Inflammatory macrophage treated with lipopolysaccharide for 4 hours (primary cell): Measurements from ENCODE around the gene RUFY1.

Experiments
- DNase-seq: peaks from one replicate; pipeline ENCODE4 v3.0.0-alpha.2; 2020

RUFY1 gene

DNA sequence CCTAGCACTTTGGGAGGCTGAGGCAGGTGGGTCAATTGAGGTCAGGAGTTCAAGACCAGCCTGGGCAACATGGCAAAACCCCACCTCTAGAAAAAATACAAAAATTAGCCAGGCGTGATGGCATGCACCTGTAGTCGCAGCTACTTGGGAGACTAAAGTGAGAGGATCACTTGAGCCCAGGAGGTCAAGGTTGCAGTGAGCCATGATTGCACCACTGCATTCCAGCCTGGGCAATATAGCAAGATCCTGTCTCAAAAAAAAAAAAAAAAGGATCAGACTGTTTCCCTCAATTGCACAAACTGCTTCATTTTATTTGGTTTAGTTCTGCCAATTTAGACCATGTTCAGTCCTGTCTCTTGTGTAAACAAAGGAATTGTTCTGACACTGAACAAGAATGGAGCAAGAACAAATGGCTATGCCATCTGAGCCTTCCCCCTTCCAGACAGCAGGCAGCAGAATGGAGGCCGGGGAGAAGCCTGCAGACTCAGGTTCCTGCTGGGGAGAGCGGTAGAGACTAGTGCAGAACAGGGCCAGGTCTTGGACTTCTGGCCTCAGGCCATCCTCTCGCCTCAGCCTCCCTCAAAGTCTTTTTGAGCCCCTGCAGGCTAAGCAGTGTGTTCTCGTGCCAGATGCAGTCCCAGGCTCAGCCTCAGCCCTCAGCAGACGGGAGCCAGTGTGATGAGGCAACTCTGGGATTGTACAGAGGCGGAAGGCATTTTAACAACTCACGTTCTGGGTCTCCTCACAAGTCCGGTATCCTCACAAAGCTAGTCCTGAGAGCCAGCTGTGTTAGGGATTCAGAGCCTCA lies 54.9 kb downstream of the RUFY1 start:
- no peak for DNase-seq

GRCh38 chr5:179606071-179606909 lies 55.9 kb downstream of the RUFY1 start:
- no peak for DNase-seq

- DNase-seq, result no peak
These were observed 56.5 kb downstream of the RUFY1 start for GRCh38 chr5:179606910-179607159.

GRCh38 chr5:179607160-179607931 lies 57.0 kb downstream of the RUFY1 start:
- peak; percentile 73 for DNase-seq

- peak; percentile 20 for DNase-seq
These were observed 57.8 kb downstream of the RUFY1 start for GRCh38 chr5:179608131-179608581.

DNA sequence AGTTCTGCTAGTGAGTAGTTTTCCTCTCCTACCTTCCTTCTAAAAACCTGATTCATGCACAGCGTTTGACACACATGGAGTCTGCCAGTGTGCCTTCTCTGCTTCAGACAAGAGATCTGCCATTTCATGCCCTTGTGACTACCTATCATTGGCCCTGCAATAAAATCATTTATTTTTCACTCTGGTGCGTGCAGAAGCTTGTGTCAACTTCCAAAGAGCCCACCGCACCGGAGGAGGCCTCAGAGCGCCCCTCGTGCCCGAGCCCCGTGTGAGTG lies 59.4 kb downstream of the RUFY1 start:
- no peak for DNase-seq

DNA sequence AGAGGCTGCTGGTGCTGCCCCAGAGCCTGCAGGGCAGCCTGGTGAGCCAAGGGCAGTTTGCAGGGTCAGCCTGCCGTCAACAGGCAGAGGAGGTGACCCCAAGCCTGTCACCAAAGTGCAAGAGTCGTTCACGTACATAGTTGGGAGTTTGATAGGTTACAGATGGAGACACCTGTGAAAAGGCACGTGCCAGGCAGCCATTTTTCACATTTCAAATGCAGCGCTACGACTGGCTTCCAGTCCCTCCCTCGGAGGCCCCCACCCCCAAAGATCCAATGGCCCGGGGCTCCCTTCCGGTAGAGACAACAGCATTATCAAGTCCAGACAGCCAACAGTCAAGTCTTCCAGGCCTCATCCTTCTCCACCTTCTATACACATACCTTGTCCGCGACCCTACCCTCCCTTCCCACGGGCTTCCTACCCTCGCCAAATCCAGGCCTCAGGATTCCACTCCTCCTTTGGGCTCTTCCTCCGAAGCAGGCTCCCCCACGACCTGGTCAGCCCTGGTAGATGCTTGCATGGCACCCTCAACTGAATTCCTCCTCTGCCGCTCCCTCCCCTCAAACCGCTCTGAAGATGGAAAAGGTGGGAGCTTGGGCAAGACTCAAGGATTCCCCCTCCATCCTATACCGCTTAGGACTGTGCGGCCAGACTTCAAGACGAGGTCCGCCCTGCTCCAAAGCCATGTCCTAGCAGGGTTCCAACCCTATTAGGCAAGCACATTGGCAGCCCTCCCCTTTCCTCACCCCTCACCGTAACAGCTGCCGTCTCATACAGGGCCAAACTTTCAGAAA lies 60.0 kb downstream of the RUFY1 start:
- no peak for DNase-seq

DNA sequence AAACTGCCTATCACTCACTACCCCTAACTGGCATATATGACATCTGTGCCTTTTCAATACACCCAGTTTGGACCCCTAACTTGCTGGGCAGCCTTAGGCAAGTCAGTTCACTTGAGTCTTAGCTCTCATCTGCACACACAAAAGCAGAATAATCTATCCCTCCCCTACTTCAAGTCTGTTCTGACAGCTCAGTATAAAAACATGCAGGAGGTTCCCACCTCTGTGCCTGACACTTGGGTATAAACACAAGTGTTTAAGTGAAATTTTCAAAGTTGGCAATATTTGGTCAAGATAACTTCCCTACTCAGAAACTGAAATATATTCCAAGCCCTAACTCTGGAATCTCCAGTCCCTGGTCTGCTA lies 60.5 kb downstream of the RUFY1 start:
- DNase-seq, result no peak

GRCh38 chr5:179612577-179613459 lies 62.5 kb downstream of the RUFY1 start:
- no peak for DNase-seq

DNA sequence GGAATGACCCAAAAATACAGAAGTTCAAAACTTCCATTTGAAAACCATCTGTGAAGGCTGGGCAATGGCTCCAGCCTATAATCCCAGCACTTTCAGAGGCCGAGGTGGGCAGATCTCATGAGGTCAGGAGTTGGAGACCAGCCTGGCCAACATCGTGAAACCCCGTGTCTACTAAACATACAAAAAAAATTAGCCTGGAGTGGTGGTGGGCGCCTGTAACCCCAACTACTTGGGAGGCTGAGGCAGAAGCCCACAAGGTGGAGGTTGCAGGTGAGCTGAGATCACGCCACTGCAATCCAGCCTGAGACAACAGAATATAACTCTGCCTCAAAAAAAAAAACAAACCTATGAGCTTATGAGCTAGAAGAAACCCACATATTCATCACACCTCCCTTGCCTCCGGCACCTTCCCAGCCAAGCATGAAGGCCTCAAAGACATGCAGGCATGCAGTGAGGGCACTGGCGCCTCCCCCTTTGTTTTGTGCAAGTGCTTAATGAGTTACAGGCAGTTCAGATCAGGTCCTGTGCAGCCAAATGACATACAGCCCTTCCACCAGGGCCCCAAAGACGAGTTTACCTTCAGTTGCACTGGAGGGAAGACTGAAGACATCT lies 63.2 kb downstream of the RUFY1 start:
- no peak for DNase-seq

DNA sequence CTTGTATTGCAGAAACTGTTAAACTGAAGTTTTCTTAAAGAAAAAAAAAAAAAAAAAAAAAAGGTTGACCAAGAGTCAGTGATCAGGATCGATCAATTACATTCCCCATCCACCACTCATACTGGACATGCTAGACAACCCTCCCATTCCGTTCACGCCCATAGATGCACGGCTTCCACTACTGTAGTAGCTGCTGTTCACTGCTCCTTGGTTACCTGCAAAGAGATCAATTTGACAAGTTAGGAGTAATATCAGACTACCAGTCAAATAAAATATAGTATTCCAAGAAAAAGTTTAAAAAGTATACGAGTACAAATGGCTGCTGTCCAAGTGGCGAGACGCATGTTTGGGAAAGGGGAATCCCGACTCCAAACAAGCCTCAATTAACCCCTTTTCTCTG lies 64.4 kb downstream of the RUFY1 start:
- no peak for DNase-seq

DNA sequence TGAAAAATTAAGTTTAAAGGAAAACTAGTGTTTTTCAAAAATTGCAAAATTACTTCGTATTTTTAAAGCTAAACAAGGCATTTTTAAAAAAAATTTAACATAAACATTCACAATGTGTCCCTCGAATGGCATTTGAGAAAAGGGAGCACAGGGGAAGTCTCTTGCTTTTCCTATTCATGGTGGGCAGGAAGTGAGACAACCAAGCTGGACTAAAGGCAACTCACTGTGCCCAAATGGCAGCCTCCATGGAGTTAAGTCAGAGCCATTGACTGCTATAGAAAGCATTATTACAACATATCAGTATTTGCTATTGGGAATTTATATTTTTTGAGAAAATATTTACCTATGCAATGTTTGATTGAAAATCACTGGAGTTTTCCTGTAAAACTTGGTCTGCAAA lies 64.8 kb downstream of the RUFY1 start:
- DNase-seq, result no peak

GRCh38 chr5:179616002-179616594 lies 65.7 kb downstream of the RUFY1 start:
- DNase-seq, result no peak

DNA sequence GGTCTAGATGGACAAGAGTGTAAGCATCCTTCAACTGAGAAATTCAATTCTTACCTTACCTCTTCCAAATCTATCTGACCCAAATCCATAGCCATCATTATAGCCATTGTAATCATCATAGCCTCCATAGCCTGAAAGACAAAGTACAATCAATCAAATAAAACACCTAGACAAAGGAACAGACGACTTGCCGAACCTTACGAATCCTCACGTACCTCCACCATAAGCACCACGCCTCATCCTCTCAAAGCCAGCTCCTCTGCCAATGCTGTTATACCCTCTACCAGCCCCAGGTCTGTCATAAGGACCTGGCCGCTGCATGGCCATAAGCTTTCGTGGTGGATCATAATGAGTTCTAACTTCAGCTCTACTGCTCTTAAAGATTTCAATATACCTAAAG lies 67.6 kb downstream of the RUFY1 start:
- no peak for DNase-seq

DNA sequence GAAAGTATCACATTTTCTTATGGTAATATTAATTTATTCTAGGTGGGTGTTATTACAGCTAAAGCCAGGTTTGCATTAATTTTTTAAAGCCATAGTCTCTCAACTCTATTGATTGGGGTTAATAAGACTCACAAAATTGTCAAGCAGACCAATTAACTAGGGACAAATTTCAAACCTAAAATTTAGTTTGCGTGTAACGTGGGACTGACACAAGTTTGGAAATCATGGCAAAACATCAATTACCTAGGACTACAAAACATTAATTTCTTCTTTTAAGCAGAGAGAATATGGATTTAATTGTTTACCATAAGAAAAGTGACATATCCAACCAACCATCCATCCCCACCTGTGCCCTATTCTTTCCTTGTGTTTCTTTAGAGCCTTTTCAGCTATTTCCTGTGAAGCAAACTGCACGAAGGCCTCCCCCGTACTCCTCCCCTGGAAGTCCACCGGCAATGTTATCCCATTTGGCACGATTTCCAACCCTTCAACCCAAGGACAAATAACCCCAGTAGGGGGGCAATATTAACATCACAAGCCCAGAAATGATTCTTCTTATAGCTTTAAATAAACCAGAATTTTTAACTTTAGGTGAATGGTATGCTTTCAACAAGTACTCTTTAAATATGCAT lies 68.7 kb downstream of the RUFY1 start:
- no peak for DNase-seq

DNA sequence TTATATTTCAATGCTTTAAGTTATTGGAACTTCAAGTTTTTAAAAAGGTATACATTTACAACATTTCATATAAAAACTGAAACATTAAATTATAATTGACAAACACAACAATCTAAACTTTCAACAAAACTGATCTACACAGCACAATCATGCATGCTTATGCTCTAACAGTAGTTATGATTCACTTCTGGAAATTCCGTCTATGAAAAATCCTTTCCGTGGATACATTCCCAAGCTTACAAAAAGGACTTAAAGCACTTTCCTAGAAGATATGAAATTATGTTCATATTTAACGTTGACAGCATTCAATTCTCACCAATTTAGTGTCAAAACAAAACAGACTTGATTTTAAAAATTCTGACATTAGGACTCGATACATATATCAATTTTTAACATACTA lies 69.4 kb downstream of the RUFY1 start:
- peak; percentile 19 for DNase-seq

DNA sequence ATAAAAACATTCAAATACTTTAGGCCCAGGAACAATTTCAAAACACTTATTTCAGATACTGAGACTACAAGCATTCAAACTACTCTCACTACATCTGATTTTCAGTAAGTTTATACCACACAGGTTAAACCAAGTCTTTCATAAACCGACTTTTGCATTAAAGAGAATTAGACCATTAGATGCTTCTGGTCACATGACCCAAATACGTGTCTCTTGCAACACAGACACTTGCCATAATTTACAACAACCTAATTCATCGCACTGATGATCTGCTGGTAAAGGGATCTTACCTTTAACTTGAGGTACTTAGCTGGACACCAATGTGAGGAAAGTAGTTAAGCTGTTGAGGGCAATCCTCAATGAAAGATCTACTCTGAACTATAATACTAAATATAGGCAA lies 69.9 kb downstream of the RUFY1 start:
- DNase-seq, result peak; percentile 22

GRCh38 chr5:179620703-179621350 lies 70.5 kb downstream of the RUFY1 start:
- DNase-seq, result no peak

DNA sequence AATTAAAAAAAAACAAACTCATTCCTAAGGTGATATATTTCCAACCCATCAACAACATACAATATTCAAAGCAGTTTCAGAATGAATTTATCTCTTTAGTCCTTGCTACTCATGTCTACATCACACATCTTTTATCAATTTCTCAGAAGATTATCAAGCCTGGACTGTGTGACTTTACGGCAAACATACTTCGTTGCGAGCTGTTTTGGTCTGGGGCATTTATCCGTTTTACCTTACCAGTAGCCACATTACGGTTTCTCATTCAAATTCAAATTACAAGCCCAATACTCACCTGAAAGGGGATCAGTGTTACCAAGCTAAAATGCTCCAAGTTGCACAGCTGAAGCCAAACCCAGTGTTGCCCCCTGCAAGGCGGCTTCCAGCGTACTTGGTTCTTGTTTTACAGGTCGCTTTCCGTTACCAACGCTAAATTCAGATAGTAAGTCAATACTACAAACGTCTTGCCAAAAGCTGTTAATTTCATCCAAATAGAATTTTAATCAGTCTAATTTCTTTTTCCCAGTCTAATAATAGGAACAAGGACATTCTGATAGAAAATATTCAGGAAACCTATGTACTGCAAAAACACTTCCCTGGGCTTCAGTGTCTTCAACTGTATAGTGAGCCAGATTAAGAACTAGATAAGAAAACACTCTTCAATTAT lies 71.3 kb downstream of the RUFY1 start:
- no peak for DNase-seq
